ENCODE data around the gene TUBB2B.
"Not testable (repeated sequence)": the region's sequence is repeated elsewhere in the genome, so short reads cannot be mapped to it uniquely, and the experiment has no call there.

Gene TUBB2B

DNA sequence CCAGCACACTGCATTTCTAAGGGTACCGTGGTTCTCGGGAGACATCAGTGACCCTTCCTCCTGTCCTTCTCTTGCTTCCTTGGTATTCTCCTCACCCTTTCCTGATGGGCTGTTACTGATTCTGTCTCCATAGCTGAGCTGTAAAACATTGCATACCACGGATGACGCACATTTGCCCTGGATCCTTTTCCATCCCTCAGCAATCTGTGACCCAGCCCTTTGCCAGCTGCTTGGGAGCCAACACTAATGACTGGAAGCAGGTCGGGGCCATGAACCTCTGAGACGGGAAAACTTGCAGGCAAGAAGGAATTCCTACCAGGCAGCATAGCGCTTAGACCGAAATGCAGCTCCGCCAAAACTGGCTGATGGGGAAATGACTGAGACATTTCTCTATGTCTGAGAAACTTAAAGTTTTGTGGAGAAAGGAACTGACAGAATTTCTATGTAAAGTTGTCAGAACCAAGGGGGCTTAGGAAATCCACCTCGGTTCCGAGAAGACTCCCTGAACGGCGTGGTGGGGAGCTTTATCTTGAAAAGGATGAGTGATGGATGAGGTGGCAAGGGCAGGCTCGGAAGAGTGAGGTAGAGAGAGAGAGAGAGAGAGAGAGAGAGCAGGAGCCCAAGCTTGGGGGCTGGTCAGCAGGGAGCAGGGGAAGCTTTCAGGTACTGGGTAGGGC, 19.2 kb downstream of the TUBB2B start:
- no peak for DNase-seq

DNA sequence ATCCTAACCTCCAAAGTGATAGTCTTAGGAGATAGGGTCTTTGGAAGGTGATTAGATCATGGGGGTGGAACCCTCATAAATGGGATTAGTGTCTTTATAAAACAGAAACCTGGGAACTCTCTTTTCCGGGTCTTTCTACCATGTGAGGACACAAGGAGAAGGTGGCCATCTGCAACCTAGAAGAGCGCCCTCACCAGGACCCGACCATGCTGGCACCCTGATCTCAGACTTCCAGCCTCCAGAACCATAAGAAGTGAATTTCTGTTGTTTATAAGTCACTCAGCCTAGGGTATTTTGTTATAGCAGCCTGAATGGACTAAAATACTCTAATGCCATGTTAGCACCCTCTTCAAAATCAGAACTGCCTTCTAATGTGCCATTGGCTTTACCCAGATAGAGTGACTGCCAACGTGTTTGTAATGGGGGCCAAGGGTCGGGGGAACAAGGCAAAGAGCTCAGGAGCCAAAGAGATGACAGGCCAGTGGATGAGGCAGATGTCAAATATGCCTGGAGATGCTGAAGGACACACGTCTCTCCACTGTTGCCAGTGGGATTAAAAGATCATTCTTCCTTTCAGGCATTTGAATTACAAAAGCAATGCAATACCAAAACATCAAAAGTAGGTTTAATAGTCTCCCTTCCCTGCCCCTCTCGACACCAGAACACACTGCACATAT, 21.0 kb downstream of the TUBB2B start:
- no peak for DNase-seq

DNA sequence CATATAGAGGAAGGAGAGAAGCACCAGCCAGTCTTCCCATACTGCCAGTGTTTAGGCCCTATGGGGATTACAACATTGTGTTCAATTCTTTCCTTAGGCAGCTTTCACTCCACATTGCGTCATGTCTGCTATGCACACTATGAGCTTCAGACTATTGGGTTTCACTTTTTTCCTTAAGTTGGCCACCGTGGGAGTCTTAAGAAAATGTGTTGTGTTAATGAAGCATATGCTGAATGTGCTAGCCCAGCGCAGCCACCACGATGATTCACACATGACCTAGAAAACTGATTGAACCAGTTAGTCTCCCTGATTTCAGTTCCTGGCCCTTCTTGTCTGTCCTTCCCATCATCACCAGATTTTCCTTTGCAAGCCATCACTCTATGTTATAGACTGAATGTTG, 21.5 kb downstream of the TUBB2B start:
- DNase-seq = no peak

DNA sequence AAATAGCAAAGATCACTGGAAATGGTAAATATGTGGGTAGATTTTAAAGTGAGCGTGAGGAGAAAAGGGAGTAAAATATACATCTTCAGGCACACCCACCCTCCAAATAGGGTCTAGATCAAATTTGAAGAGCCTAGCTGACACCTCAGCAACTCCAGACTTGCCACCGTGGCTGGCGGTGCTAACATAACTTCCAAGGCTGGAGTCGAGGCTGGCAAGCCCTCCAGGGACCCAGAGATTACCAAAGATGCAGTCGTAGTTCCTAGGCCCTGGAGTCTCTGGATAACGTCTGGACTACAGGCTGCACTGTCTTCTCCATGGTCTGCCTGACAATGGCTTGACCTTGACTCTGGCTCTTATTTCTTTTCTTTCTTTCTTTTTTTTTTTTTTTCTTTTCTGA, 22.5 kb downstream of the TUBB2B start:
- DNase-seq = no peak

DNA sequence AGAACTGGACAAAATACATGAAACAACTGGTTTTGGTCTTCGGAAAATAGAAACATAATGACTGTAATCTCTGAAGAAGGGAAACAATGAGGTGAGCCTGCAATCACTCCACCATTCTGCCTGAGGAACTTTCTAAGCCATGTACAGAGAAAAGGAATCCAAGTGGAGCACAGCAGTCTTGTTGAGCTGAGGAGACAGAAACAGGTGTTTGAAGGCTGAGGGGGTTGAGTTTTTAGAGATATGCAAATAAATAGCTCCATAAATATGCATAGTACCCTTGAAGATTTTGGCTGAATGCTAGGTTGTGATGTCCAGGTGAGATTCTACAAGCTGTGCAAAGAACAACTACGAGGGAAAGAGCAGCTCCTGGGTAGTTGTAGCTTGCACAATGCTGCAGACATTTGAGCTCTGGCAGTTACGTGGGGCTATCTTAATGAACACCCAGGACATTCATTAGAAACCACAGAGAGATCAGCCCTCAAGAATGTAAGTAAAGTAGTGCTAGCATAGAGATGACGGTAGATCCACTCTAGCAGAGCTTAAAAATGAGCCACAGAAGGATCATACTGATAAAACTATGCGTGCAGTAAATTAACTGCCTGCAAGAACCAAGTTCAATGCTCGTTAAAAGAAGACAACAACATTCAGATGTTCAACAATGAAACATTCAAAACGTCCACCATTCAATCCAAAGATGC, 24.3 kb downstream of the TUBB2B start:
- no peak for DNase-seq

DNA sequence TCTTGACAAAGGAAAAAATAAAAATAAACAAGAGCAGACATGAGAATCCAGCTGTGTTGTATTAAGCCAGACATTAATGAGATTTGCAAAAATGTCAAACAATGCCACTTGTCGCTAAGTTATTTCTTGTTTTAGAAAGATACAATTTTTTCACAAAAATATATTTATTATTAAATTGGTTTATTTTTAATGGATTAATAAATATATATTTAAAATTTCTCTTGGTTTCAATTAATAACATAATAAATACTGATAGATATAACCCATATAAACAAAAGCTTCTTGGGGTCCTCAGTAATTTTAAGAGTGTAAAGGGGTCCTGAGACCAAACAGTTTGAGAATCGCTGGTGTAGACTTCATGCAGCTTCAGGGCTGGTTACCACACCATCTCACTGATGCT, 26.1 kb downstream of the TUBB2B start:
- DNase-seq = no peak

DNA sequence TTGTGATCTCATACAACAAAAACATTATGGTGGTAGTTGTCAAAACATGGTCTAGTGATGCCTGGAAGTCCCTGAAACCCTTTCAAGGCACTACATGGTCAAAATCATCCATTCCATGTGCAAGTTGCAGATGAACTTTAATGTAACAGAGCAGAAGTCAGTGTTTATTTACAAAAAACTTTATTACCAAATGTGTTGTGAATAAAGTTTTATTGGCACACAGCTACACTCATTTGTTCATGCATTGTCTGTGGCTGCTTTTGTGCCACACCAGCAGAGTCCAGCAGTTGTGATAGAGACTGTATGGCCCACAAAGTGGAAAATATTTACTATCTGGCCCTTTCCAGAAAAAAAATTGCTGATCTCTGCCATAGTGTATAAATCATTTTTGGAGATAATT, 26.8 kb downstream of the TUBB2B start:
- DNase-seq = no peak

DNA sequence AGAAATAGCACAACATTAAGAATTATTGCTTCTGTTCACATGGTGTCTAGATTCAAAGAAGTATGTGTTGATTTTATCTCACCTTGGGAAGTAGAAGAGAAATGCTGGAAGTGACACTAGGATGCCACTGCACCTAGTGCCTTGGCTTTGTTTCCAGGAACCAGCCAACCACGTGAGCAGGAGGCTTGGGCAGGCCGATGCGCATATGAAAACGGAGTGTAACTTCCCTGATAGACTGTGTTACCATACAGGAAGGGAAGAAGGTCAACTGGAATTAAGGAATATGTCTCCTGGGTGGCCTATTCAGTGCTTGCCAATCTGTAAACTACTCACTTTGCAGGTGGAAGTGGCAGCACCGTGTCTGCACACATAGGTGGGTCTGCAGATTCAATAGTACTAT, 28.1 kb downstream of the TUBB2B start:
- no peak for DNase-seq

DNA sequence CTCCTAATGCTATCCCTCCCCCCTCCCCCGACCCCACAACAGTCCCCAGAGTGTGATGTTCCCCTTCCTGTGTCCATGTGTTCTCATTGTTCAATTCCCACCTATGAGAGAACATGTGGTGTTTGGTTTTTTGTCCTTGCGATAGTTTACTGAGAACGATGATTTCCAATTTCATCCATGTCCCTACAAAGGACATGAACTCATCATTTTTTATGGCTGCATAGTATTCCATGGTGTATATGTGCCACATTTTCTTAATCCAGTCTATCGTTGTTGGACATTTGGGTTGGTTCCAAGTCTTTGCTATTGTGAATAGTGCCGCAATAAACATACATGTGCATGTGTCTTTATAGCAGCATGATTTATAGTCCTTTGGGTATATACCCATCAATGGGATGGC, 29.7 kb downstream of the TUBB2B start:
- not testable (repeated sequence) for DNase-seq

DNA sequence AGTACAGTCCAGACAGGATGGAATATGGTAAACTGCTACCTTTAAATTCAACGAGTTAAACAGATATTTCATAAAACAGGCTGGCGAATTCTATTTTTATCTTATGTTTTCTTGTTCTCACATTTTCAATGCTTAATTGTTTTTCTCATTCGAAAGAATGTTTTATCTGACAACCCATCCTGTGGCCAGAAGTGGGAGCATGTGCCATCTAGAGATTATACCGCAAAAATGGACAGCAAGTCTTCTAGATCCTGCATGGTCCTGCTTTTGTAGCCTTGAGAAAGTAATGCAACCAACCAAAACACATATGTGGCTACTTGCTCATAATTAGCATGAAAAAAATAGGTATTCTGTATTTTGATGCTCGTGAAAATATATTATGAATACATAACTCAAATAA, 30.7 kb downstream of the TUBB2B start:
- no peak for DNase-seq

DNA sequence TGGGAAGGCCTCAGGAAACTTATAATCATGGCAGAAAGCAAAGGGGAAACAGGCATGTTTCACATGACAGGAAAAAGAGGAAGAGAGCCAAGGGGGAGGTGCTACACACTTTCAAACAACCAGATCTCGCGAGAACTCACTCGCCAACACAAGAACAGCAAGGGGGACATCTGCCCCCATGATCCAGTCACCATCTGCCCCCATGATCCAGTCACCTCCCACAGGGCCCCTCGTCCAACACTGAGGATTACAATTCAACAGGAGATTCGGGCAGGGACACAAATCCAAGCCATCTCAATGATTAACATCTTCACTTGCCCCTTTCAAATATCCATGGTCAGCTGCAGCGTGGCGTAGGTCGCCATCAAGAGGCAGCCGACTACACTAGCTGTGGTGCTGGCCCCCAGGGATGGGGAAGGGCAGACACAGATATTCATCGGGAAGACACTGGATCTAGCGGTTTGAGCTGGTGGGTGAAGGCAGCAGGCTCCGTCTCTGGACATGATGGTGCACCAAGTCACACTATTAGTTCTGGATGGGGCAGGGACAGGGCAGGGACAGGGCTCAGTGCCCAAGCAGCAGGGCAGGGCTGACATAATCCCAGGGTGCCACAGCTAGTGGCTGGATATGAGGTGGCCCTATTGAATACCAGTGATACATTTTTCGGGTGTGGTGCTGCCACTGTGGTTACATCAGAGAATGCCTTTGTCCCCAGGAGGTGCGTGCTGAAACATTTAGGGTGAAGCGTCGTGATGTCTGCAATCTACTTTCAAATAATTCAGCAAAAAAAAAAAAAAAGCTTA, 31.6 kb downstream of the TUBB2B start:
- peak; percentile 85 for DNase-seq

DNA sequence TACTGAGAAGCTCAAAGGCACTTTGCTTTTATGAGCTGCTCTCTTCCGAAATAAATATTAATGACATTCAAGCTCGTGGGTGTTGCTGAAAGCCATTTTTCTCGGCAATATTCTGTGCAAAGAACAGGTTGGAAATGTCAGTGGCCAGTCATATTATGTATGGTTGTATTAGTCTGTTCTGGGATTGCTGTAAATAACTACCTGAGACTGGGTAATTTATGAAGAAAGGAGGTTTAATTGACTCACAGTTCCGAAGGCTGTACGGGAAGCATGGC, 32.1 kb downstream of the TUBB2B start:
- DNase-seq = no peak

DNA sequence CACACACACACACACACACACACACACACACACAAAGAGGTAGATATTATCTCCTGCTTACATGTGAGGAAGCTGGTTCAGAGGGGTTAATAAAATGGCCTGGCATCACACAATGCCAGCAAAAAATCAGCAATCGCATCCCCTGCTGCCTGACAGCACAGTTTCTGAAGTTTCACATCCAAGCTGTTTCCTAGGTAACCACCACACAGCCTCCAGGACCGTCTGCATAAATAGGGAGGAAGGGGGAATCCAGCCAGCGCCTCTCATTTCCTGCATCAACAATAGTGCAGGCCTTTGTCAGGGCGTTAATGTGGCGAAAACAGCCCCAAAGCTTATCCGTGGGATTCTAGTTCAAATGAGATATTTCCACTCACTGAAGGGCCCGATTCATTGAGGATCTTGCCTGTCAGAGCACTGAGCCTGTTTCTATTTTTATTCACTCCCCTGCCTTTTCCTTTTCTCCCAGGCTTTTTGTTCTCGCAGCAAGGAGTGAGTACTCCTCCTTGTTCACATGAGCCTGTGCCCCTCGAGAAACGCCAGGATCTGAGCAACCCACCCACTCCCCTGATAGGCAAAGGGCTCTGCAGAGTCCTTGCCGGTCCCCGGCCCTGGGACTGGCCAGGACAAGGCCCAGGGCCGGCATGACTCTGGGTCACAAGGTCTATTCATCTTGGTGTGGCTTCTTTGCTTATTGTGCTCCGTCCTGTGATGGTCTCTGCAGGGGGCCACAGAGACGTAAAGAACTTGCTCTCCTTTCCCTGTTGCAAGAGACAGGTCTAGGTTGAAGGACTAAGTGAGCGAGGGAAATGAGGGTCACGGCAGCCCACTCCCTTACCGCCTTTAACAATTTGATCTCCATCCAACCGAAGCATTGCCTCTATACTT, 32.7 kb downstream of the TUBB2B start:
- peak; percentile 82 for DNase-seq

DNA sequence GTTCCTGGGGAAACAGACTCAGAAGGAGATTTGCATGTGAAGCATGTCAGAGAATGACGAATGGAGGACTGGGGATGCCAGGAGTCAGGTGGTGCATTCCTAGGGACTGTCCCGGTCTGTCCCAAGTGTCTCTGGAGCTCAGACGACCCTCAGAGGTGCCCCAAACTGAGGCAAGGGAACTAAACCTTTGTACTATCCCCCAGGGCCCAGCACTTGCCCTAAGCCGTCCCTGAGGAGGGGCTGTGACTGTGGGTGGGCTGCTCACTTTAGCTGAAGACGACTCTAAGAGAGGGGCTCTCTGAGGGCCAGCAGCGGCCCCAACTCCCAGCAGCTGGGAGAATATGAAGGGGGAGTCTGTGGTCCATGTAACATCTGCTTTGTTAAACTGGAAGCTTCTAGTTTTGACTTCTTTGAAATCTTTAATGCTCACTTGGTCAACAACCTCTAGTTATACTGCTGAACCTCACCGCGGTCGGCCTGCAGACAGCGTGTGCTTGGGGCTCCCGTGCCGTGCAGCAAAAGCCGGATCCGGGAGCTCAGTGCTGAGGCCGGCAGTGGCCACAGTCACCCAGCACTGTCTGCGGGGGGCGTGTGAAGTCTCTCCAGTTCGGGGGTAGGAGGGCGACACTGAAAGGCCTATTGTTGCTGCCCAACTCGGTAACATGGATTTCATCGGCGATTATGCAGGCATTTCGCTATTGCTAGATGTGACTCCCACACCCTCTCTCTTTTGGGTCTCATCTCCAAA, 34.2 kb downstream of the TUBB2B start:
- DNase-seq = peak; percentile 44

DNA sequence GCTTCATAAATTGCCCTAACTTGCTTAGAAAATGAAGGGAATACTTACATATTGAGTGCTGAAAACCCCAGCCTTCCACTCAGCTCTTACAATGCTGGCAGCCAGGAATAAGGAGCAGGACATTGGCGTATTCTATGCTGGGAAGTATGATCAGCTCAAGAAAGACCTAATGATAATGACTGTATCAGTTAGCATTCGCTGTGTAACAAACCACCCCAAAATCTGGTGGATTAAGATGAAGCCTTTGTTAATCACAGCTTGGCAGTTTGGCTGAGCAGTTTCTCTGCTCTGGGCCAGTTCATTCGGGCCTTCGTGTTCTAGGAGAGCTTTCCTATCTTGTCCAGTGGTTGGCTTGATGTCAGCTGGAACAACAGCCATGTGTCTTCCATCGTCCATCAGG, 36.7 kb downstream of the TUBB2B start:
- no peak for DNase-seq

DNA sequence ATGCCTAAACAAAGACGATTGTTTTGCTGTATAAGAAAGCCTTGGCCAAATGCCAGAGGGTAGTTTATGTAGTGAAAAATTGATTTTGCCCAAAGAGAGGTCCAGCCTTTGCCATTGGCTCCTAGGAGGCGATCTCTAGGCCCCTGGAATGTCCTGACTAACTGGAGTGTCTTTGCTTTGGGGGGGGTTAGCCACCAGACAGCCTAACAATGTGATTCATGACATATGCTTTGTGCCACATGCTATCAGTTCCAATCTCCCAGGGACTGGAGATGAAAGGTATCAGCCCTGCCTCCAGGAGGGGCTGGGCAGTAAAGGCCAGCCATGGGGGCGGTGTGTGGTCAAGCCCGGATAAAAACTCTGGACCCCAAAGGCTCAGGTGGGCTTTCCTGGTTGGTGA, 37.4 kb downstream of the TUBB2B start:
- no peak for DNase-seq

DNA sequence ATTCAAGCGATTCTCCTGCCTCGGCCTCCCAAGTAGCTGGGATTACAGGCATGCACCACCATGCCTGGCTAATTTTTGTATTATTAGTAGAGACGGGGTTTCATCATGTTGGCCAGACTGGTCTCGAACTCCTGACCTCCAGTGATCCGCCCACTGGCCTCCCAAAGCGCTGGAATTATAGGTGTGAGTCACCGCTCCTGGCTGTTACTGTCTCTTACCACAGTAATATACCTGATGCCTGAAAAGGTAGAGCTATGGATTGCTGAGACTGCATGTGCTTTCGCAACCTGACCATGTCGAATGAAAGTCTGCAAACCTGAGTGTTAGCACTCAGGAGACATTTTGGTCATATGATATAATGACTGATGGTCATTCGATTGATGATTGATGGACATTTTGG, 38.3 kb downstream of the TUBB2B start:
- DNase-seq = not testable (repeated sequence)

DNA sequence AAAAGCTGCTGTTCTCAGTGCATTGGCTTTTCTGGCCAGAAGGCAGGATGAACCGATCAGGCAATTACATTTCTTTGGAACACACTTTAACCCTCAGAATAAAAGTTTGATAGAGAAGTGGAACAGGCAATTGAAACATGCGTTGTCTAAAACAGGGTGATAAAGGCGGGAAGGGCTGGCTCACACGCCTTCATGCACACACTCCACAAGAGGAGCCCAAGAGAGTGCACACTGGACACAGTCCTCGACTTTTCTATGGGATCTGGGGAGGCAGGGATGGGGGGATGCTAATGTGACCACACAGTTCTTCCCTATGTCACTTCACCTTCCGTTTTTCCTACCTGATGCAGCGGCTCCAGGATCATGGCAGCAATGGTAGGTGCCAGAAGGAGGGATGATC, 39.2 kb downstream of the TUBB2B start:
- DNase-seq = no peak

DNA sequence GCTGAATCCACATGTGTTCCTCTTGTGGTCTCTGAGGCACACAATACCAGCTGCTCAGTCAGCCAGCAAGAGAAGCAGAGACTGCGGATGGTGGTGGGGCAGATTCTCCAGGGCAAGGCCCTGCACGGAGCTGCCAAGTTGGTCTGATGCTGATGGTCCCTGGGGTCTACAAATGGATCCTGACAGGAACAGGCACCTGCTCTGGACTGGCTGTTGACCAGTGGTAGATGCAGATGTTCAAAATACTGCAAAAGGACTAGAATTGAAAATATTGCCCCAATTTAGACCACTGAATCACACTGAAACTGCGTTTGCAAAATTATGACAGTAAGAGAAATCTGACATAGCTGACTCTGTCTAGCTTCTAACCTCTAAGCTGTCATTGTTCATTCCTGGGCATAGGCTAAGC, 40.5 kb downstream of the TUBB2B start:
- DNase-seq = peak; percentile 38

DNA sequence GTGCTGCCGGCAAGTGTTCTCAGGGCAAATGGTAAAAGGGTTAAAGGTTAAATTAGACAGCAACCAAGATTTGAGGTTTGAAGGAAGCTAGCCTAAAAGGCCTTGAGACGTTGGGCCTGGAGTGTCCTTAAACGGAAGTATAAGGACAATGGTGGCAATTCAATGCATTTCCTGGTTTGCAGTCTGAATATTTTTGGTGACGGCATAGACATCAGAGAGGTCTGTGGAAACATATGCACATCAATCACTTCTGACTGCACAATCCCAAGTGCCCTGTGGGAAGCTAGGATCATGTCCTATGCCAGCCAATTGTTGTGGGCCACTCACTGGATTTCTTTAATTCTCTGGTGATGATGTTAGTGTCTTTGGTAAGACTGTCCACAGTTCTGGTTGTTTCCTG, 44.4 kb downstream of the TUBB2B start:
- no peak for DNase-seq

DNA sequence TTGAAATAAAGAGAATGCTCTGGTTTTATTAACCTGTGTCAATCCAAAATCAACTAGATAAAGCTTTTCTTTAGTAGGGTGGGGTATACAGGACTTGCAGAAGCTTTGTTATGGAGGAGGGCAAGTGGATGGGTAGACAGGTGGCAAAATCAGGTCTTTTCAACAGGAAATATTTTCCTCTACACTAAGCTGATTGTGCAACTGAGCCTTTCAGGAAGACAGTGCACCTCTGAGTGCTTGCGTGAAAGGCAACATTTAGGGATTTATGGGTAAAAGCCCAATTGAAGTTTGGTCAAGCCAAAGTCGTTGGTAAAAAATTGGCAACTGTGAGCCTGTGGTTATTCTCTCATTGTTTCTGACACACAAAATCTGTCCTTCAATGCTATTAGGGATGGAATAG, 46.3 kb downstream of the TUBB2B start:
- no peak for DNase-seq

DNA sequence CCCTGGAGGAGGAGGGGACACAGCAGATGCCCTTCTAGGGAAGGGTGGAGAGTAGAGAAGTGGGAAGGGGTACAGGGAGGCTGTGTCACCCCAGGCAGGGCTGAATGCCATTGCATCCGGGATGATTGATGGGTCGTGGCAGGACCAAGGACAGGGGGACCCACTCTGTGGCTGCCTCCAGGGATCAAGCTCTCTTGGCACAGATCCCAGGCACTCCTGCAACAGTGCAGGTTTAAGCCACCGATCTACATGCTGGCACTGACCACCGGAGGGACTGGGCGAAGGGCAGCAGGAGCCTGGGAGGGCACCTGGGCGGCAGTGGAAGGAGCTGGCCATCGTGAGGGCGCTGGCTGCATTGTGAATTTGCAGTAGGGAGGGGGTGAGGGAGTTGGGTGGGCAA, 47.5 kb downstream of the TUBB2B start:
- DNase-seq = not testable (repeated sequence)
